Spleen (tissue), 11 donors: ENCODE measurements around the gene LMO4. TPM values are rescaled to one million over a fixed set of nuclear protein-coding genes. Genes with fewer than 3 reads are reported as not detected.
A peak's percentile ranks its signal among the peaks of the same experiment; 100 is the strongest.

Experiments
- DNase-seq: peaks from one replicate; pipeline ENCODE4 v3.0.0-alpha.2; 2020
- H3K27ac ChIP-seq, 8 donors: fragments of 200-600 bp; sonication (generic) in 7 of 8; 1 replicate in 4 of 8; 2 replicates in 4 of 8; pipeline versions ENCODE4 v1.5.0 to v1.8.0; 2016 to 2021; ENCODE audit warnings: inconsistent platforms in 4 of 8, mild to moderate bottlenecking in 4 of 8, moderate library complexity in 1 of 8
- H3K27me3 ChIP-seq, 7 donors: fragments of 200-600 bp; sonication (generic) in 6 of 7; replicated peaks in 1 of 7; 1 replicate in 4 of 7; 2 replicates in 3 of 7; pipeline versions ENCODE4 v1.5.0 to v1.8.0; 2016 to 2021; ENCODE audit warnings: inconsistent platforms in 3 of 7, mild to moderate bottlenecking in 1 of 7
- H3K36me3 ChIP-seq, 6 donors: fragments of 200-600 bp; sonication (generic) in 5 of 6; 1 replicate in 4 of 6; 2 replicates in 2 of 6; pipeline versions ENCODE4 v1.5.0 to v1.8.0; 2016 to 2021; ENCODE audit warnings: inconsistent platforms in 2 of 6
- H3K4me1 ChIP-seq, 6 donors: fragments of 200-600 bp; sonication (generic) in 5 of 6; 1 replicate in 3 of 6; 2 replicates in 3 of 6; pipeline versions ENCODE4 v1.5.0 to v1.8.0; 2016 to 2021; ENCODE audit warnings: inconsistent platforms in 3 of 6
- H3K4me3 ChIP-seq, 8 donors: fragments of 200-600 bp; sonication (generic) in 7 of 8; 1 replicate in 4 of 8; 2 replicates in 4 of 8; pipeline versions ENCODE4 v1.5.0 to v1.8.0; 2016 to 2021; ENCODE audit warnings: inconsistent platforms in 4 of 8, mild to moderate bottlenecking in 4 of 8, moderate library complexity in 2 of 8
- H3K9me3 ChIP-seq, 8 donors: fragments of 200-600 bp; sonication (generic) in 7 of 8; 1 replicate in 4 of 8; 2 replicates in 4 of 8; pipeline versions ENCODE4 v1.5.0 to v1.8.0; 2016 to 2021; ENCODE audit warnings: inconsistent platforms in 4 of 8
- CTCF ChIP-seq, 11 experiments: fragments of 200-600 bp in 7 of 11; fragments of 450-650 bp in 4 of 11; sonication (generic) in 4 of 11; IDR thresholded peaks in 8 of 11; conservative IDR thresholded peaks in 3 of 11; 1 replicate in 7 of 11; 2 replicates in 4 of 11; pipeline versions ENCODE4 v1.4.0 to v1.8.0; 2016 to 2021; ENCODE audit warnings: antibody characterized with exemption in 11 of 11, inconsistent platforms in 4 of 11, mild to moderate bottlenecking in 1 of 11
- POLR2A ChIP-seq, 3 donors: fragments of 450-650 bp; IDR thresholded peaks; one replicate each; pipeline ENCODE4 v1.5.1; 2017; ENCODE audit warnings: antibody characterized with exemption in 3 of 3, mild to moderate bottlenecking in 1 of 3
- POLR2AphosphoS5 ChIP-seq, 3 donors: sonication (generic); formaldehyde crosslinking; IDR thresholded peaks; one replicate each; pipeline ENCODE4 v1.5.1; 2017; ENCODE audit warnings: antibody characterized with exemption in 3 of 3
- WGBS, 5 donors: extraction: QIAGEN DNeasy Blood & Tissue Kit in 3 of 5; methylation state at CpG; one replicate each; pipeline versions ENCODE4 v1.1.5 to v1.1.7; 2013 to 2018; 5-methylcytosine and 5-hydroxymethylcytosine counted together
- intact Hi-C: fragments of 100-400 bp; cut with DNase I; formaldehyde crosslinking; loops from one replicate; pipeline ENCODE4 v1.15.0; 2023; ENCODE audit warnings: low total_unique reads
- polyA plus RNA-seq, 3 donors: library from polyadenylated mRNA; stranded (reverse); fragments of 200-250 nt; gene quantifications; one replicate each; pipeline ENCODE4 v1.2.1, GENCODE V29; 2013
- total RNA-seq, 7 donors: library from RNA; depleted of rRNA in 3 of 7; stranded (reverse); fragments of >200 nt in 3 of 7; fragmentation: NEBNext Ultra II Directional in 4 of 7; extraction: Animal tissue kit (Norgen Biotek cat#: 25700) in 4 of 7; gene quantifications; one replicate each; pipeline versions ENCODE4 v1.1.0 to v1.2.1, GENCODE V29; 2016 to 2021
- donor health status: healthy with polysubstance abuse.
- donor health status: DM: no; HTN: no; CAD: no; lungs with moderate emphysema.
- donor health status: DM: no; HTN: no; CAD: no.
- donor health status: Bipolar disorder and iron deficiency.
- donor health status: healthy.
- donor health status: DM: no; HTN: no; CAD: no.
- donor health status: DM: yes; HTN: yes; CAD: no.

The LMO4 gene
- total and polyA plus RNA-seq, 10 donors = 31.2 to 63.8 (median 45.9) TPM

DNA sequence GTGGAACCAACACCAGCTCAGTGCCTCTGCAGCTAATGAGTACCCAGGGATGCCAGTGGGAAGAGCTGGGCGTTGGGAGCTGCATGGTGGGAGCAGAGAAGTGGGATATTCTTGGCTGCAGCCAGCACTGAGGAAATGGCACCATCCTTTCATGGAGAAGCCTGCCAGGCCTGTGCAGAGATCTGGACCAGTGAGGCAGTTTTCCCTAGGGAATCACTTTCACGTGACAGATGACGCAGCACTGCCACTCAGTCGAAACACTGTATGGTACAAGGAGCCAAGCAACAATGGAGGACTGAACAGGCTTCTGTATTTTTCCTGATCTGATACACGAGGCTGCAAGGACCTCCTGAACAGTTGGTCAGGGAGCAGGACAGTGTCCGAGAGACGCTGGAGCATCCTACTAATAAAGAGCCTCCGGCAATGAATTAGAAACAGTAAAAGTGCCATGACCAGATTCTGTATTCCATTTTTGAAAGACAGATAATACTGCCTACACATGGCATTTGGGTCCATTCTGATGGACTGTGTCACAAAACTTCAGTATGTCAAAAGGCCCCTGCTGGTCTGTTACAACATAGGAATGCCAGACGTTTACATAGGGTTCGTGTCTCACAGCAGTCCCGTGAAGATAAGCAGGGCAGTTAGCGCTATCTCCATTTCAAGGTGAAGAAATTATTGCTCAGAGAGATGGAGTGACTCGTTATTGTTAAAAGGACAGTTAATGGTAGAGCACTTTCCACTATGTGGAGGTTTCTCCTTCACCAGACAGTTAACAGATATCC lies 44.0 kb upstream of the LMO4 start:
- WGBS, 5 donors = 80 to 88% (median 85%) methylated on average over 13 of the region's 13 CpGs
- Histone ChIP-seq H3K4me3 (no peak overlapping the region), H3K9me3 (no peaks in the 10 kb centered on the region), H3K4me1 (peaks cover 0 to 4% (median under 1%) of the 10 kb centered on the region in 6 donors), H3K27me3 (no peaks in the 10 kb centered on the region), H3K27ac (no peak overlapping the region), H3K36me3 (no peaks in the 10 kb centered on the region)
- intact Hi-C loops = loop anchor here (10.0 kb wide), 1 partner anchor 780 kb away; no protein-coding TSS in a partner anchor
- no peak for DNase-seq
- TF ChIP-seq POLR2AphosphoS5 (IDR thresholded peaks at IDR 0.05) (no peak), POLR2A (IDR thresholded peaks at IDR 0.05) (no peak), CTCF (IDR thresholded peaks at IDR 0.05 in 8 of 11, conservative IDR thresholded peaks at IDR 0.05 in 3 of 11) (no peak)

GRCh38 chr1:87291107-87291506 lies 37.6 kb upstream of the LMO4 start:
- H3K27ac ChIP-seq = no peak overlapping the region
- no peaks in the 10 kb centered on the region for H3K36me3 ChIP-seq
- intact Hi-C loops = loop anchor here (5.0 kb wide), 1 partner anchor 661 kb away; no protein-coding TSS in a partner anchor
- TF ChIP-seq POLR2A (IDR thresholded peaks at IDR 0.05) (no peak), CTCF (IDR thresholded peaks at IDR 0.05 in 8 of 11, conservative IDR thresholded peaks at IDR 0.05 in 3 of 11) (no peak), POLR2AphosphoS5 (IDR thresholded peaks at IDR 0.05) (no peak)
- H3K4me1 ChIP-seq = peaks cover 0 to 4% (median 0%) of the 10 kb centered on the region in 6 donors
- 53 to 83% (median 68%) methylated on average over 1 of the region's 1 CpG for WGBS, 5 donors
- H3K9me3 ChIP-seq = no peaks in the 10 kb centered on the region
- no peak for DNase-seq
- no peaks in the 10 kb centered on the region for H3K27me3 ChIP-seq
- H3K4me3 ChIP-seq = no peak overlapping the region

GRCh38 chr1:87292684-87293493 lies 35.8 kb upstream of the LMO4 start:
- peaks cover 0 to 4% (median 0%) of the 10 kb centered on the region in 6 donors for H3K4me1 ChIP-seq
- TF ChIP-seq POLR2A (IDR thresholded peaks at IDR 0.05) = no peak
- peak in 10 of 11 experiments; percentile 20 to 80 (median 68) for TF ChIP-seq CTCF (IDR thresholded peaks at IDR 0.05 in 8 of 11, conservative IDR thresholded peaks at IDR 0.05 in 3 of 11)
- H3K27ac ChIP-seq = no peak overlapping the region
- no peak for DNase-seq
- H3K27me3 ChIP-seq = no peaks in the 10 kb centered on the region
- intact Hi-C loops = loop anchor here (5.0 kb wide), 1 partner anchor 659 kb away; no protein-coding TSS in a partner anchor
- H3K36me3 ChIP-seq = no peaks in the 10 kb centered on the region
- 43 to 47% (median 47%) methylated on average over 9 of the region's 9 CpGs for WGBS, 5 donors
- no peaks in the 10 kb centered on the region for H3K9me3 ChIP-seq
- no peak overlapping the region for H3K4me3 ChIP-seq

GRCh38 chr1:87294633-87295032 lies 34.0 kb upstream of the LMO4 start:
- no peaks in the 10 kb centered on the region for H3K36me3 ChIP-seq
- 65 to 79% (median 72%) methylated on average over 5 of the region's 5 CpGs for WGBS, 5 donors
- no peaks in the 10 kb centered on the region for H3K9me3 ChIP-seq
- intact Hi-C loops = loop anchor here (5.0 kb wide), 1 partner anchor 658 kb away; no protein-coding TSS in a partner anchor
- H3K27ac ChIP-seq = no peak overlapping the region
- TF ChIP-seq CTCF (IDR thresholded peaks at IDR 0.05 in 8 of 11, conservative IDR thresholded peaks at IDR 0.05 in 3 of 11) = no peak
- no peak for TF ChIP-seq POLR2AphosphoS5 (IDR thresholded peaks at IDR 0.05)
- no peak for TF ChIP-seq POLR2A (IDR thresholded peaks at IDR 0.05)
- no peaks in the 10 kb centered on the region for H3K27me3 ChIP-seq
- peaks cover 0 to 4% (median 0%) of the 10 kb centered on the region in 6 donors for H3K4me1 ChIP-seq
- H3K4me3 ChIP-seq = no peak overlapping the region
- DNase-seq = no peak
